ENCODE measurements around the gene PI4KA. TPM values are rescaled to one million over a fixed set of nuclear protein-coding genes. Genes with fewer than 3 reads are reported as not detected.
A peak's percentile ranks its signal among the peaks of the same experiment; 100 is the strongest.

PI4KA gene
- total and polyA plus RNA-seq, 2 experiments from 2014 or later: 17.1 to 38.1 TPM

DNA sequence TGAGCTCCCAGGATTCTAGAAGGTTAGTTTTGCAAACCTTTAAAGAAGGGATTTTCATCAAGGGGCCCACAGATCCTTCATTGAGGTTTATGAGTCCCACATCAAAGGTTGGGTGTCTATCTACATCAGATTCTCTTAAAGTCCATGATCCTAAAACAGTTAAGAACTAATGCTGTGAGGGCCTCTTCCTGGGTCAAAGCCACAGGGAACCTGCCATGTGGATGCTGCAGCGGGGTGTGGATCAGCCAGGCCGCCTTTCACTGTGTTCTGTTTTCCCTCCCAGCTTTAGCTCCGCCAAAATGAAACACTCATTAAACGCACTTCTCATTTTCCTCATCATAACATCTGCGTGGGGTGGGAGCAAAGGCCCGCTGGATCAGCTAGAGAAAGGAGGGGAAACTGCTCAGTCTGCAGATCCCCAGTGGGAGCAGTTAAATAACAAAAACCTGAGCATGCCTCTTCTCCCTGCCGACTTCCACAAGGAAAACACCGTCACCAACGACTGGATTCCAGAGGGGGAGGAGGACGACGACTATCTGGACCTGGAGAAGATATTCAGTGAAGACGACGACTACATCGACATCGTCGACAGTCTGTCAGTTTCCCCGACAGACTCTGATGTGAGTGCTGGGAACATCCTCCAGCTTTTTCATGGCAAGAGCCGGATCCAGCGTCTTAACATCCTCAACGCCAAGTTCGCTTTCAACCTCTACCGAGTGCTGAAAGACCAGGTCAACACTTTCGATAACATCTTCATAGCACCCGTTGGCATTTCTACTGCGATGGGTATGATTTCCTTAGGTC, 79.4 kb downstream of the PI4KA start:
- H3K27ac ChIP-seq (ENCODE audit: low read depth): no peak overlapping the region
- peaks cover 15% of the 10 kb centered on the region for H3K4me1 ChIP-seq (ENCODE audit: insufficient read depth)
- no peaks in the 10 kb centered on the region for H3K36me3 ChIP-seq (ENCODE audit: insufficient read depth)
- Mint-ChIP-seq H3K4me3 (no peak overlapping the region; the same call in 2 of the 3 replicates), H3K36me3 (ENCODE audit: low read depth) (no peaks in the 10 kb centered on the region; the same call in 1 of the 3 replicates), H3K4me1 (peaks cover 29% of the 10 kb centered on the region), H3K27ac (no peak overlapping the region), H3K27me3 (ENCODE audit: insufficient read depth, low read depth, poor library complexity) (no peaks in the 10 kb centered on the region), H3K9me3 (no peaks in the 10 kb centered on the region)
- H3K79me2 ChIP-seq (replicated peaks; ENCODE audit: insufficient read depth): no peaks in the 10 kb centered on the region
- 0 out of 2 replicates have a peak overlapping the region, but pooled peaks have one; percentile 32 for H3K4me2 ChIP-seq
- H3K27me3 ChIP-seq (ENCODE audit: insufficient read depth): no peaks in the 10 kb centered on the region
- no peak overlapping the region for H3K4me3 ChIP-seq
- no peaks in the 10 kb centered on the region; the same call in none of the 2 replicates for H4K20me1 ChIP-seq (replicated peaks; ENCODE audit: insufficient read depth)
- H3K9me2 ChIP-seq (ENCODE audit: insufficient read depth): no peaks in the 10 kb centered on the region
- DNase-seq (ENCODE audit: low spot score) (no peak), ATAC-seq (no peak)
- H3F3A ChIP-seq (replicated peaks; ENCODE audit: low read depth): no peaks in the 10 kb centered on the region
- TF ChIP-seq STAT1 (IDR thresholded peaks at IDR 0.05; ENCODE audit: unreplicated experiment): no peak
- no peak for TF ChIP-seq EZH2 (IDR thresholded peaks at IDR 0.05; ENCODE audit: low read depth, unreplicated experiment)
- TF ChIP-seq CREB1 (CRISPR knock-in tag; IDR thresholded peaks at IDR 0.05; ENCODE audit: low read depth): no peak
- no peak for TF ChIP-seq EZH2phosphoT487 (IDR thresholded peaks at IDR 0.05; ENCODE audit: unreplicated experiment)
- TF ChIP-seq, protein P1, sequence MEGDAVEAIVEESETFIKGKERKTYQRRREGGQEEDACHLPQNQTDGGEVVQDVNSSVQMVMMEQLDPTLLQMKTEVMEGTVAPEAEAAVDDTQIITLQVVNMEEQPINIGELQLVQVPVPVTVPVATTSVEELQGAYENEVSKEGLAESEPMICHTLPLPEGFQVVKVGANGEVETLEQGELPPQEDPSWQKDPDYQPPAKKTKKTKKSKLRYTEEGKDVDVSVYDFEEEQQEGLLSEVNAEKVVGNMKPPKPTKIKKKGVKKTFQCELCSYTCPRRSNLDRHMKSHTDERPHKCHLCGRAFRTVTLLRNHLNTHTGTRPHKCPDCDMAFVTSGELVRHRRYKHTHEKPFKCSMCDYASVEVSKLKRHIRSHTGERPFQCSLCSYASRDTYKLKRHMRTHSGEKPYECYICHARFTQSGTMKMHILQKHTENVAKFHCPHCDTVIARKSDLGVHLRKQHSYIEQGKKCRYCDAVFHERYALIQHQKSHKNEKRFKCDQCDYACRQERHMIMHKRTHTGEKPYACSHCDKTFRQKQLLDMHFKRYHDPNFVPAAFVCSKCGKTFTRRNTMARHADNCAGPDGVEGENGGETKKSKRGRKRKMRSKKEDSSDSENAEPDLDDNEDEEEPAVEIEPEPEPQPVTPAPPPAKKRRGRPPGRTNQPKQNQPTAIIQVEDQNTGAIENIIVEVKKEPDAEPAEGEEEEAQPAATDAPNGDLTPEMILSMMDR (conservative IDR thresholded peaks at IDR 0.05; ENCODE audit: low read depth in 2 of 2): no peak
- no peak for TF ChIP-seq ZNF114 (CRISPR knock-in tag; IDR thresholded peaks at IDR 0.05)
- TF ChIP-seq NANOG (IDR thresholded peaks at IDR 0.05; ENCODE audit: borderline replicate concordance): no peak
- no peak for TF ChIP-seq ZNF331 (CRISPR knock-in tag; IDR thresholded peaks at IDR 0.05; ENCODE audit: low read depth)
- TF ChIP-seq, protein P2, sequence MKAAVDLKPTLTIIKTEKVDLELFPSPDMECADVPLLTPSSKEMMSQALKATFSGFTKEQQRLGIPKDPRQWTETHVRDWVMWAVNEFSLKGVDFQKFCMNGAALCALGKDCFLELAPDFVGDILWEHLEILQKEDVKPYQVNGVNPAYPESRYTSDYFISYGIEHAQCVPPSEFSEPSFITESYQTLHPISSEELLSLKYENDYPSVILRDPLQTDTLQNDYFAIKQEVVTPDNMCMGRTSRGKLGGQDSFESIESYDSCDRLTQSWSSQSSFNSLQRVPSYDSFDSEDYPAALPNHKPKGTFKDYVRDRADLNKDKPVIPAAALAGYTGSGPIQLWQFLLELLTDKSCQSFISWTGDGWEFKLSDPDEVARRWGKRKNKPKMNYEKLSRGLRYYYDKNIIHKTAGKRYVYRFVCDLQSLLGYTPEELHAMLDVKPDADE (IDR thresholded peaks at IDR 0.05): no peak
- TF ChIP-seq, protein P3, sequence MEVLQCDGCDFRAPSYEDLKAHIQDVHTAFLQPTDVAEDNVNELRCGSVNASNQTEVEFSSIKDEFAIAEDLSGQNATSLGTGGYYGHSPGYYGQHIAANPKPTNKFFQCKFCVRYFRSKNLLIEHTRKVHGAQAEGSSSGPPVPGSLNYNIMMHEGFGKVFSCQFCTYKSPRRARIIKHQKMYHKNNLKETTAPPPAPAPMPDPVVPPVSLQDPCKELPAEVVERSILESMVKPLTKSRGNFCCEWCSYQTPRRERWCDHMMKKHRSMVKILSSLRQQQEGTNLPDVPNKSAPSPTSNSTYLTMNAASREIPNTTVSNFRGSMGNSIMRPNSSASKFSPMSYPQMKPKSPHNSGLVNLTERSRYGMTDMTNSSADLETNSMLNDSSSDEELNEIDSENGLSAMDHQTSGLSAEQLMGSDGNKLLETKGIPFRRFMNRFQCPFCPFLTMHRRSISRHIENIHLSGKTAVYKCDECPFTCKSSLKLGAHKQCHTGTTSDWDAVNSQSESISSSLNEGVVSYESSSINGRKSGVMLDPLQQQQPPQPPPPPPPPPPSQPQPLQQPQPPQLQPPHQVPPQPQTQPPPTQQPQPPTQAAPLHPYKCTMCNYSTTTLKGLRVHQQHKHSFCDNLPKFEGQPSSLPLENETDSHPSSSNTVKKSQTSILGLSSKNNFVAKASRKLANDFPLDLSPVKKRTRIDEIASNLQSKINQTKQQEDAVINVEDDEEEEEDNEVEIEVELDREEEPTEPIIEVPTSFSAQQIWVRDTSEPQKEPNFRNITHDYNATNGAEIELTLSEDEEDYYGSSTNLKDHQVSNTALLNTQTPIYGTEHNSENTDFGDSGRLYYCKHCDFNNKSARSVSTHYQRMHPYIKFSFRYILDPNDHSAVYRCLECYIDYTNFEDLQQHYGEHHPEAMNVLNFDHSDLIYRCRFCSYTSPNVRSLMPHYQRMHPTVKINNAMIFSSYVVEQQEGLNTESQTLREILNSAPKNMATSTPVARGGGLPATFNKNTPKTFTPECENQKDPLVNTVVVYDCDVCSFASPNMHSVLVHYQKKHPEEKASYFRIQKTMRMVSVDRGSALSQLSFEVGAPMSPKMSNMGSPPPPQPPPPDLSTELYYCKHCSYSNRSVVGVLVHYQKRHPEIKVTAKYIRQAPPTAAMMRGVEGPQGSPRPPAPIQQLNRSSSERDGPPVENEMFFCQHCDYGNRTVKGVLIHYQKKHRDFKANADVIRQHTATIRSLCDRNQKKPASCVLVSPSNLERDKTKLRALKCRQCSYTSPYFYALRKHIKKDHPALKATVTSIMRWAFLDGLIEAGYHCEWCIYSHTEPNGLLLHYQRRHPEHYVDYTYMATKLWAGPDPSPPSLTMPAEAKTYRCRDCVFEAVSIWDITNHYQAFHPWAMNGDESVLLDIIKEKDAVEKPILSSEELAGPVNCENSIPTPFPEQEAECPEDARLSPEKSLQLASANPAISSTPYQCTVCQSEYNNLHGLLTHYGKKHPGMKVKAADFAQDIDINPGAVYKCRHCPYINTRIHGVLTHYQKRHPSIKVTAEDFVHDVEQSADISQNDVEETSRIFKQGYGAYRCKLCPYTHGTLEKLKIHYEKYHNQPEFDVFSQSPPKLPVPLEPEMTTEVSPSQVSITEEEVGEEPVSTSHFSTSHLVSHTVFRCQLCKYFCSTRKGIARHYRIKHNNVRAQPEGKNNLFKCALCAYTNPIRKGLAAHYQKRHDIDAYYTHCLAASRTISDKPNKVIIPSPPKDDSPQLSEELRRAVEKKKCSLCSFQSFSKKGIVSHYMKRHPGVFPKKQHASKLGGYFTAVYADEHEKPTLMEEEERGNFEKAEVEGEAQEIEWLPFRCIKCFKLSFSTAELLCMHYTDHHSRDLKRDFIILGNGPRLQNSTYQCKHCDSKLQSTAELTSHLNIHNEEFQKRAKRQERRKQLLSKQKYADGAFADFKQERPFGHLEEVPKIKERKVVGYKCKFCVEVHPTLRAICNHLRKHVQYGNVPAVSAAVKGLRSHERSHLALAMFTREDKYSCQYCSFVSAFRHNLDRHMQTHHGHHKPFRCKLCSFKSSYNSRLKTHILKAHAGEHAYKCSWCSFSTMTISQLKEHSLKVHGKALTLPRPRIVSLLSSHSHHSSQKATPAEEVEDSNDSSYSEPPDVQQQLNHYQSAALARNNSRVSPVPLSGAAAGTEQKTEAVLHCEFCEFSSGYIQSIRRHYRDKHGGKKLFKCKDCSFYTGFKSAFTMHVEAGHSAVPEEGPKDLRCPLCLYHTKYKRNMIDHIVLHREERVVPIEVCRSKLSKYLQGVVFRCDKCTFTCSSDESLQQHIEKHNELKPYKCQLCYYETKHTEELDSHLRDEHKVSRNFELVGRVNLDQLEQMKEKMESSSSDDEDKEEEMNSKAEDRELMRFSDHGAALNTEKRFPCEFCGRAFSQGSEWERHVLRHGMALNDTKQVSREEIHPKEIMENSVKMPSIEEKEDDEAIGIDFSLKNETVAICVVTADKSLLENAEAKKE (CRISPR knock-in tag; IDR thresholded peaks at IDR 0.05): no peak
- no peak for TF ChIP-seq POLR2AphosphoS5 (IDR thresholded peaks at IDR 0.05; ENCODE audit: low read depth)
- TF ChIP-seq, protein P4, sequence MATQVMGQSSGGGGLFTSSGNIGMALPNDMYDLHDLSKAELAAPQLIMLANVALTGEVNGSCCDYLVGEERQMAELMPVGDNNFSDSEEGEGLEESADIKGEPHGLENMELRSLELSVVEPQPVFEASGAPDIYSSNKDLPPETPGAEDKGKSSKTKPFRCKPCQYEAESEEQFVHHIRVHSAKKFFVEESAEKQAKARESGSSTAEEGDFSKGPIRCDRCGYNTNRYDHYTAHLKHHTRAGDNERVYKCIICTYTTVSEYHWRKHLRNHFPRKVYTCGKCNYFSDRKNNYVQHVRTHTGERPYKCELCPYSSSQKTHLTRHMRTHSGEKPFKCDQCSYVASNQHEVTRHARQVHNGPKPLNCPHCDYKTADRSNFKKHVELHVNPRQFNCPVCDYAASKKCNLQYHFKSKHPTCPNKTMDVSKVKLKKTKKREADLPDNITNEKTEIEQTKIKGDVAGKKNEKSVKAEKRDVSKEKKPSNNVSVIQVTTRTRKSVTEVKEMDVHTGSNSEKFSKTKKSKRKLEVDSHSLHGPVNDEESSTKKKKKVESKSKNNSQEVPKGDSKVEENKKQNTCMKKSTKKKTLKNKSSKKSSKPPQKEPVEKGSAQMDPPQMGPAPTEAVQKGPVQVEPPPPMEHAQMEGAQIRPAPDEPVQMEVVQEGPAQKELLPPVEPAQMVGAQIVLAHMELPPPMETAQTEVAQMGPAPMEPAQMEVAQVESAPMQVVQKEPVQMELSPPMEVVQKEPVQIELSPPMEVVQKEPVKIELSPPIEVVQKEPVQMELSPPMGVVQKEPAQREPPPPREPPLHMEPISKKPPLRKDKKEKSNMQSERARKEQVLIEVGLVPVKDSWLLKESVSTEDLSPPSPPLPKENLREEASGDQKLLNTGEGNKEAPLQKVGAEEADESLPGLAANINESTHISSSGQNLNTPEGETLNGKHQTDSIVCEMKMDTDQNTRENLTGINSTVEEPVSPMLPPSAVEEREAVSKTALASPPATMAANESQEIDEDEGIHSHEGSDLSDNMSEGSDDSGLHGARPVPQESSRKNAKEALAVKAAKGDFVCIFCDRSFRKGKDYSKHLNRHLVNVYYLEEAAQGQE (IDR thresholded peaks at IDR 0.05; ENCODE audit: unreplicated experiment): no peak
- no peak for TF ChIP-seq JUNB (IDR thresholded peaks at IDR 0.05; ENCODE audit: unreplicated experiment)
- no peak overlapping the region for H2AFZ ChIP-seq
